Activated CD4-positive, alpha-beta memory T cell treated with anti-CD3 and anti-CD28 coated beads, Interleukin-2, amount 10 ng/mL, durations not matched to agents 7 days and 5 days (primary cell): ENCODE measurements around the gene LARP4. TPM values are rescaled to one million over a fixed set of nuclear protein-coding genes. Genes with fewer than 3 reads are reported as not detected.
"Not testable (repeated sequence)": the region's sequence is repeated elsewhere in the genome, so short reads cannot be mapped to it uniquely, and the experiment has no call there.

ENCODE experiments used
- CTCF ChIA-PET: fragments of 350-600 bp; sonication (Branson Sonifier 250); formaldehyde crosslinking; loops from one replicate; lab custom pipeline; 2021; ENCODE audit warnings: antibody characterized with exemption, inconsistent platforms; lab: Charles Lee
- POLR2A ChIA-PET: fragments of 350-600 bp; sonication (Branson Sonifier 250); formaldehyde crosslinking; loops from one replicate; lab custom pipeline; 2021; ENCODE audit warnings: antibody characterized with exemption; lab: Charles Lee
- DNase-seq: peaks from one replicate; pipeline ENCODE4 v3.0.0-alpha.2; 2020
- H3K27ac Mint-ChIP-seq: one replicate; pipeline ENCODE4 v1.8.0; 2021; ENCODE audit warnings: mild to moderate bottlenecking, mixed read lengths
- H3K27me3 Mint-ChIP-seq: one replicate; pipeline ENCODE4 v1.8.0; 2021; ENCODE audit warnings: mixed read lengths
- H3K36me3 Mint-ChIP-seq: one replicate; pipeline ENCODE4 v1.8.0; 2021; ENCODE audit warnings: low read depth, mixed read lengths
- H3K4me1 Mint-ChIP-seq: one replicate; pipeline ENCODE4 v1.8.0; 2021; ENCODE audit warnings: mixed read lengths
- H3K4me3 Mint-ChIP-seq: one replicate; pipeline ENCODE4 v1.8.0; 2021; ENCODE audit warnings: mild to moderate bottlenecking, mixed read lengths
- H3K9me3 Mint-ChIP-seq: one replicate; pipeline ENCODE4 v1.8.0; 2021; ENCODE audit warnings: mixed read lengths
- total RNA-seq, 2 experiments: library from RNA; stranded (reverse); gene quantifications; one replicate each; pipeline ENCODE4 v1.2.3, GENCODE V29; 2021

Gene LARP4
- total RNA-seq, 2 experiments from 2014 or later: 43.1 to 45.8 TPM

DNA sequence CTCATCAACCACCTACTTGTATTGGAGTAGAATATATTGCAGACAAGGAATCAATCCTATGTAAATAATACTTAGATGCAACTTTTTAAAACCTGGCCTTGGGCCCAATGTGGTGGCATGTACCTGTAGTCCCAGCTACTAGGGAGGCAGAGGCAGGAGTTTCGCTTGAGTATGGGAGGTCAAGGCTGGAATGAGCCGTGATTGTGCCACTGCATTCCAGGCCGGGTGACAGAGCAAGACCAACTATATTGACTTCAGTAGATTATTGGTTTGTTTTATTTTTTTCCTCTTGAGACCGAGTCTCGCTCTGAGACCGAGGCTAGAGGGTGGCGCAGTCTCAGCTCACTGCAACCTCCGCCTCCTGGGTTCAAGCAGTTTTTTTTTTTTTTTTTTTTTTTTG is 3.6 kb downstream of the LARP4 start:
- no peaks in the 10 kb centered on the region for H3K9me3 Mint-ChIP-seq
- H3K27ac Mint-ChIP-seq: no peak overlapping the region
- H3K36me3 Mint-ChIP-seq: peaks cover 9% of the 10 kb centered on the region
- no peak for DNase-seq
- no peak overlapping the region for H3K4me3 Mint-ChIP-seq
- peaks cover 28% of the 10 kb centered on the region for H3K4me1 Mint-ChIP-seq
- POLR2A ChIA-PET: interaction anchor here (1.7 kb wide), 1 partner anchor 292 kb away, joined by 5 read pairs; the partner anchor contains the start of gene COX14
- CTCF ChIA-PET: interaction anchor here (0.6 kb wide), 1 partner anchor 9 kb away, joined by 3 read pairs; no protein-coding TSS in a partner anchor
- H3K27me3 Mint-ChIP-seq: no peaks in the 10 kb centered on the region

DNA sequence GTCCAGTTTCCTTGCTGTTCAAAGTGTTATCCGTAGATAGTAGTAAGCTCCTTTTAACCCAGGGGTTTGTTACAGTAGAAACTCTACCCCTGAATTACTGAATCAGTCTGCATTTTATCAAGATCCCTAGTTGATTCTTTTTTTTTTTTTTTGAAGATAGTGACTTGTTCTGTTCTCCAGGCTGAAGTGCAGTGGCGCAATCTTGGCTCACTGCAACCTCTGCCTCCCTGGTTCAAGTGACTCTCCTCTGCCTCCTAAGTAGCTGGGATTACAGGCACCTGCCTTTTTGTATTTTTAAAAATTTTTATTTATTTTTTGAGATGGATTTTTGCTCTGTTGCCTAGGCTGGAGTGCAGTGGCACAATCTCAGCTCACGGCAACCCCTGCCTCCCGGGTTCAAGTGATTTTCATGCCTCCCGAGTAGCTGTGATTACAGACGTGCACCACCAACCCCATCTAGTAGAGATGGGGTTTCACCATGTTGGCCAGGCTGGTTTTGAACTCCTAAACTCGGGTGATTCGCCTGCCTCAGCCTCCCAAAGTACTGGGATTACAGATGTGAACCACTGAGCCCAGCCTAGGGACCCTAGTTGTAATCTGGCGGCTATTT is 10.5 kb downstream of the LARP4 start:
- Mint-ChIP-seq H3K4me1 (peaks cover 11% of the 10 kb centered on the region), H3K27ac (no peak overlapping the region), H3K27me3 (no peaks in the 10 kb centered on the region), H3K9me3 (no peaks in the 10 kb centered on the region), H3K4me3 (no peak overlapping the region), H3K36me3 (peaks cover 16% of the 10 kb centered on the region)
- ChIA-PET POLR2A (no interaction called here), CTCF (interaction anchor here (0.7 kb wide), 1 partner anchor 10 kb away, joined by 3 read pairs; the partner anchor contains the start of gene LARP4)
- no peak for DNase-seq

DNA sequence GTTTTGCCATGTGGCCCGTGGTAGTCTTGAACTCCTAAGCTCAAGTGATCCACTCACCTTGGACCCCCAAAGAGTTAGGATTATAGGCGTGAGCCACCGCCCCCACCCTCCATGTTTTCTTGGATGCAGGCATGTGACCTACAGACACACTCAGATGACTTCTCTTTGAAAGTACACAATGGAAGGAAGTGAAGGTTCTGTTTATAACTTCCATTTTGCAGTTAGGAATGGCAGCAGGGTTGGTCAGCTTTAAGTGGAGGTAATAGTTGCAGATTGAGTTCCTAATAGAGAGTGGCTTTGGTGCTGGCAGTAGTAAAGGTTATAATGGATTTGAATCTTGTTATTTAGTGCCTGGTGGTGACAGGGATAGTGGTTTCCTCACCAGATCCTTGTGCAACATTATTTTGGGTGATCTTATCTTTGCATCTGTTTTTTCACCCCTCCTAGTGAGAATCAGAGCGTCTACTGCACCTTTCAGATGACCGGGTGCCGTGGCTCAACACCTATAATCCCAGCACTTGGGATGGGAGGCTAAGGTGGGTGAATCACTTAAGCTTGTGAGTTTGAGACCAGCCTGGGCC is 15.3 kb downstream of the LARP4 start:
- Mint-ChIP-seq H3K4me3 (no peak overlapping the region), H3K27me3 (no peaks in the 10 kb centered on the region), H3K36me3 (peaks cover 23% of the 10 kb centered on the region), H3K4me1 (peaks cover 20% of the 10 kb centered on the region), H3K27ac (no peak overlapping the region), H3K9me3 (no peaks in the 10 kb centered on the region)
- no peak for DNase-seq
- POLR2A ChIA-PET: no interaction called here
- CTCF ChIA-PET: interaction anchor here (0.7 kb wide), 1 partner anchor 1260 kb away, joined by 3 read pairs; no protein-coding TSS in a partner anchor

GRCh38 chr12:50419112-50419909 is 18.6 kb downstream of the LARP4 start:
- POLR2A ChIA-PET: no interaction called here
- Mint-ChIP-seq H3K36me3 (peaks cover 18% of the 10 kb centered on the region), H3K9me3 (no peaks in the 10 kb centered on the region)

DNA sequence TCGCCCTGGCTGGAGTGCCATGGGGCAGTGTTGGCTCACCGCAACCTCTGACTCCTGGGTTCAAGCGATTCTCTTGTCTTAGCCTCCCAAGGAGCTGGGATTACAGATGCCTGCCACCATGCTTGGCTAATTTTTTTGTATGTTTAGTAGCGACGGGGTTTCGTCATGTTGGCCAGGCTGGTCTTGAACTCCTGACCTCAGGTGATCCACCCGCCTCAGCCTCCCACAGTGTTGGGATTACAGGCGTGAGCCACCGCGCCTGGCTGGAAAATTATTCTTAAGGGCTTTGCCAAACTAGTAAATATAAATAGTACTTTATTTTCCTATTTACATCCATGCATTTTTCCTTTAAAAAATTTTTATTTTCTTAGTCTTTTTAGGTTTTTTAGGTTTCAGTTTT is 22.2 kb downstream of the LARP4 start:
- H3K27ac Mint-ChIP-seq, H3K4me3 Mint-ChIP-seq: not testable (repeated sequence)

More at GRCh38 chr12:50419112-50419909, 18.6 kb downstream of the LARP4 start:
- CTCF ChIA-PET: no interaction called here
- no peak for DNase-seq
- Mint-ChIP-seq H3K4me3 (no peak overlapping the region), H3K4me1 (peaks cover 20% of the 10 kb centered on the region), H3K27me3 (no peaks in the 10 kb centered on the region), H3K27ac (no peak overlapping the region)

DNA sequence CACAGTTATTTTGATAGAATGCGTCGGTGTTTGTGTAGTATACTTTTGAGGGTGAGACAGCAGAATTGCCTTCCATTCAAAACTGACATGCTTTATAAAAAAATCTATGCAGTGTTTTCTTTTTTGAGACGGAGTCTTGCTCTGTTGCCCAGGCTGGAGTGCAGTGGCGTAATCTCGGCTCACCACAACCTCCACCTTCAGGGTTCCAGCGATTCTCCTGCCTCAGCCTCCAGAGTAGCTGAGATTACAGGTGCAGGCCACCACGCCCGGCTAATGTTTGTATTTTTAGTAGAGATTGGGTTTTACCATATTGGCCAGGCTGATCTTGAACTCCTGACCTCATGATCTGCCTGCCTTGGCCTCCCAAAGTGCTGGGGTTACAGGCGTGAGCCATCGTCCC is 22.7 kb downstream of the LARP4 start:
- H3K27me3 Mint-ChIP-seq, DNase-seq, H3K27ac Mint-ChIP-seq, POLR2A ChIA-PET, H3K9me3 Mint-ChIP-seq, H3K4me3 Mint-ChIP-seq: not testable (repeated sequence)
- H3K4me1 Mint-ChIP-seq: peaks cover 17% of the 10 kb centered on the region
- peaks cover 10% of the 10 kb centered on the region for H3K36me3 Mint-ChIP-seq
- CTCF ChIA-PET: interaction anchor here (0.6 kb wide), 1 partner anchor 233 kb away, joined by 3 read pairs; no protein-coding TSS in a partner anchor

More for the DNA sequence above, 22.2 kb downstream of the LARP4 start:
- H3K9me3 Mint-ChIP-seq, H3K27me3 Mint-ChIP-seq, DNase-seq, POLR2A ChIA-PET: not testable (repeated sequence)
- H3K36me3 Mint-ChIP-seq: peaks cover 10% of the 10 kb centered on the region
- CTCF ChIA-PET: interaction anchor here (0.6 kb wide), 1 partner anchor 76 kb away, joined by 3 read pairs; no protein-coding TSS in a partner anchor
- peaks cover 19% of the 10 kb centered on the region for H3K4me1 Mint-ChIP-seq

- ChIA-PET POLR2A (no interaction called here), CTCF (no interaction called here)
- no peak for DNase-seq
- Mint-ChIP-seq H3K36me3 (peaks cover 15% of the 10 kb centered on the region), H3K9me3 (no peaks in the 10 kb centered on the region), H3K4me3 (no peak overlapping the region), H3K27me3 (no peaks in the 10 kb centered on the region), H3K4me1 (peaks cover 11% of the 10 kb centered on the region), H3K27ac (peak overlapping the region; percentile 3)
These were observed 25.0 kb downstream of the LARP4 start for GRCh38 chr12:50425589-50426258.

GRCh38 chr12:50431656-50432055 is 31.0 kb downstream of the LARP4 start:
- H3K27ac Mint-ChIP-seq, DNase-seq, H3K4me1 Mint-ChIP-seq, H3K9me3 Mint-ChIP-seq, POLR2A ChIA-PET, H3K4me3 Mint-ChIP-seq, H3K27me3 Mint-ChIP-seq: not testable (repeated sequence)
- CTCF ChIA-PET: interaction anchor here (1.0 kb wide), 1 partner anchor 10 kb away, joined by 3 read pairs; no protein-coding TSS in a partner anchor
- peaks cover 42% of the 10 kb centered on the region for H3K36me3 Mint-ChIP-seq

GRCh38 chr12:50440288-50440687 is 39.6 kb downstream of the LARP4 start:
- peak overlapping the region; percentile 42 for H3K27ac Mint-ChIP-seq
- peaks cover 64% of the 10 kb centered on the region for H3K36me3 Mint-ChIP-seq
- CTCF ChIA-PET: no interaction called here
- no peaks in the 10 kb centered on the region for H3K27me3 Mint-ChIP-seq
- POLR2A ChIA-PET: interaction anchor here (1.3 kb wide), 1 partner anchor 27 kb away, joined by 4 read pairs; no protein-coding TSS in a partner anchor
- H3K9me3 Mint-ChIP-seq: no peaks in the 10 kb centered on the region
- no peak for DNase-seq
- no peak overlapping the region for H3K4me3 Mint-ChIP-seq
- H3K4me1 Mint-ChIP-seq: peaks cover 21% of the 10 kb centered on the region

DNA sequence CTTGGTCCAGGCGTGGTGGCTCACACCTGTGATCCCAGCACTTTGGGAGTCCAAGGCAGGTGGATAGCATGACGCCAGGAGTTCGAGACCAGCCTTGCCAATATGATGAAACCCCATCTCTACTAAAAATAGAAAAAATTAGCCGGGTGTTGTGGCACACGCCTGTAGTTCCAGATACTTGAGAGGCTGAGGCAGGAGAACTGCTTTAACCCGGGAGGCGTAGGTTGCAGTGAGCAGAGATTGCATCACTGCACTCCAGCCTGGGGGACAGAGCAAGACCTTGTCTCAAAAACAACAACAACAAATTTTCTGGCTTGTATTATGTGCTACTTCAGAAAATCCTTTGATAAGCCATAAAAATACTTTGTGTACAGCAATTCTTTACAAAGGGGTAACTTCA is 41.1 kb downstream of the LARP4 start:
- peaks cover 57% of the 10 kb centered on the region for H3K36me3 Mint-ChIP-seq
- CTCF ChIA-PET: no interaction called here
- H3K4me1 Mint-ChIP-seq: peaks cover 21% of the 10 kb centered on the region
- POLR2A ChIA-PET: no interaction called here
- H3K27me3 Mint-ChIP-seq: no peaks in the 10 kb centered on the region
- H3K27ac Mint-ChIP-seq: no peak overlapping the region
- no peaks in the 10 kb centered on the region for H3K9me3 Mint-ChIP-seq
- DNase-seq: no peak
- H3K4me3 Mint-ChIP-seq: no peak overlapping the region

DNA sequence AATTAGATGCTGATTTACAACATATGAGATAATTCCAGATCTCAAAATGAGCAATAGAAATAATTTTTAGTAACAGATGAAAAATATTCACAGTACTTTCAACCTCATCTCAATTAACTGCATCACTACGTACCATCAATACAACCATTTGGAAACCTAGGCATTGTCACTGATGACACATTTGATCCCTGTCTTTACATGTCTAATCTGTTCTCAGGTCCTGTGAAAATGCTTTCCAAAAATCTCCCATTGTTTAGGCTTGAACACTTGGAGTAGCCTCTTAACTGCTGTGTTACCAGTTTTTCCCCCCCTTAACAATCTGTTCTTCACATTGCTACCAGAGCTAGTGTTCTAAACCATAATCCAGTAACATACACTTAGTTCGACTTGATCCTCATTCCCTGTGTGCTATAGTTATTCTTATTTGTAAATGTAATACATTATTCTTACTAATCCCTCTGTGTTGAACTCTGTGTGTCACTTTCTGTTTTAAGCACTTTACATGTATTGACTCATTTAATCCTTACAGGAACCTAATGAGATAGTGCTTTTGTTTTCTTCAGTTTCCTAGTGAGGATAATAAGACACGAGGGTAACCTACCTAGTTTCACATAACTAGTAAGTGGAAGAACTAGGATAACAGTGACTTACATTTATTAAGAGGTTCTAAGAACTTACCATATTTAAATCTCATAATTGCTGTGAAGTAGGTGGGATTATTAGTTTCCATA is 41.7 kb downstream of the LARP4 start:
- ChIA-PET POLR2A (no interaction called here), CTCF (no interaction called here)
- peaks cover 21% of the 10 kb centered on the region for H3K4me1 Mint-ChIP-seq
- no peaks in the 10 kb centered on the region for H3K27me3 Mint-ChIP-seq
- H3K9me3 Mint-ChIP-seq: no peaks in the 10 kb centered on the region
- H3K27ac Mint-ChIP-seq: peak overlapping the region; percentile 25
- H3K4me3 Mint-ChIP-seq: no peak overlapping the region
- no peak for DNase-seq
- H3K36me3 Mint-ChIP-seq: peaks cover 57% of the 10 kb centered on the region

- H3K9me3 Mint-ChIP-seq, H3K27me3 Mint-ChIP-seq, POLR2A ChIA-PET, H3K27ac Mint-ChIP-seq, H3K4me3 Mint-ChIP-seq, H3K4me1 Mint-ChIP-seq, DNase-seq: not testable (repeated sequence)
- peaks cover 45% of the 10 kb centered on the region for H3K36me3 Mint-ChIP-seq
- CTCF ChIA-PET: interaction anchor here (0.7 kb wide), 1 partner anchor 22 kb away, joined by 3 read pairs; no protein-coding TSS in a partner anchor
These were observed 49.0 kb downstream of the LARP4 start for GRCh38 chr12:50449671-50450070.
